ENCODE measurements around the gene B4GALT6.

B4GALT6 gene

GRCh38 chr18:31716362-31716761 lies 32.0 kb upstream of the B4GALT6 start:
- Histone ChIP-seq H3K36me3 (ENCODE audit: control insufficient read depth, insufficient read depth, low read length) (no peaks in the 10 kb centered on the region), H3K4me3 (ENCODE audit: extremely low read depth, insufficient read depth, low read length, poor library complexity, severe bottlenecking) (no peak overlapping the region), H3K27ac (ENCODE audit: low read depth, low read length, severe bottlenecking) (no peak overlapping the region), H3K9me3 (ENCODE audit: control insufficient read depth, low read length) (peaks cover 8% of the 10 kb centered on the region), H3K4me1 (ENCODE audit: control insufficient read depth, insufficient read depth, low read length, poor library complexity, severe bottlenecking) (no peaks in the 10 kb centered on the region)
- no CpG with 5 or more reads among the region's 3 CpGs for WGBS, 2 experiments (ENCODE audit: insufficient coverage in 2 of 2)

GRCh38 chr18:31711365-31712172 lies 27.2 kb upstream of the B4GALT6 start:
- no peaks in the 10 kb centered on the region for H3K36me3 ChIP-seq (ENCODE audit: control insufficient read depth, insufficient read depth, low read length)
- H3K9me3 ChIP-seq (ENCODE audit: control insufficient read depth, low read length): no peaks in the 10 kb centered on the region
- H3K4me1 ChIP-seq (ENCODE audit: control insufficient read depth, insufficient read depth, low read length, poor library complexity, severe bottlenecking): no peaks in the 10 kb centered on the region
- 75 to 82% methylated on average over 1 of the region's 3 CpGs for WGBS, 2 experiments (ENCODE audit: insufficient coverage in 2 of 2)
- H3K27ac ChIP-seq (ENCODE audit: low read depth, low read length, severe bottlenecking): no peak overlapping the region
- no peak overlapping the region for H3K4me3 ChIP-seq (ENCODE audit: extremely low read depth, insufficient read depth, low read length, poor library complexity, severe bottlenecking)

GRCh38 chr18:31710826-31711225 lies 26.4 kb upstream of the B4GALT6 start:
- Histone ChIP-seq H3K4me1 (ENCODE audit: control insufficient read depth, insufficient read depth, low read length, poor library complexity, severe bottlenecking) (no peaks in the 10 kb centered on the region), H3K9me3 (ENCODE audit: control insufficient read depth, low read length) (no peaks in the 10 kb centered on the region), H3K36me3 (ENCODE audit: control insufficient read depth, insufficient read depth, low read length) (no peaks in the 10 kb centered on the region), H3K4me3 (ENCODE audit: extremely low read depth, insufficient read depth, low read length, poor library complexity, severe bottlenecking) (no peak overlapping the region), H3K27ac (ENCODE audit: low read depth, low read length, severe bottlenecking) (no peak overlapping the region)
- 60 to 62% methylated on average over 2 to 3 of the region's 3 CpGs for WGBS, 2 experiments (ENCODE audit: insufficient coverage in 2 of 2)

GRCh38 chr18:31707815-31708214 lies 23.4 kb upstream of the B4GALT6 start:
- no peaks in the 10 kb centered on the region for H3K36me3 ChIP-seq (ENCODE audit: control insufficient read depth, insufficient read depth, low read length)
- H3K9me3 ChIP-seq (ENCODE audit: control insufficient read depth, low read length): no peaks in the 10 kb centered on the region
- H3K4me1 ChIP-seq (ENCODE audit: control insufficient read depth, insufficient read depth, low read length, poor library complexity, severe bottlenecking): no peaks in the 10 kb centered on the region
- H3K4me3 ChIP-seq (ENCODE audit: extremely low read depth, insufficient read depth, low read length, poor library complexity, severe bottlenecking): no peak overlapping the region
- H3K27ac ChIP-seq (ENCODE audit: low read depth, low read length, severe bottlenecking): no peak overlapping the region

- WGBS, 2 experiments (ENCODE audit: insufficient coverage in 2 of 2): 100% methylated on average over 1 to 3 of the region's 3 CpGs
- Histone ChIP-seq H3K4me3 (ENCODE audit: extremely low read depth, insufficient read depth, low read length, poor library complexity, severe bottlenecking) (no peak overlapping the region), H3K27ac (ENCODE audit: low read depth, low read length, severe bottlenecking) (no peak overlapping the region), H3K4me1 (ENCODE audit: control insufficient read depth, insufficient read depth, low read length, poor library complexity, severe bottlenecking) (no peaks in the 10 kb centered on the region), H3K9me3 (ENCODE audit: control insufficient read depth, low read length) (no peaks in the 10 kb centered on the region), H3K36me3 (ENCODE audit: control insufficient read depth, insufficient read depth, low read length) (no peaks in the 10 kb centered on the region)
Observed at GRCh38 chr18:31702449-31702848, 18.1 kb upstream of the B4GALT6 start.

- Histone ChIP-seq H3K4me3 (ENCODE audit: extremely low read depth, insufficient read depth, low read length, poor library complexity, severe bottlenecking) (no peak overlapping the region), H3K4me1 (ENCODE audit: control insufficient read depth, insufficient read depth, low read length, poor library complexity, severe bottlenecking) (no peaks in the 10 kb centered on the region), H3K36me3 (ENCODE audit: control insufficient read depth, insufficient read depth, low read length) (no peaks in the 10 kb centered on the region), H3K9me3 (ENCODE audit: control insufficient read depth, low read length) (no peaks in the 10 kb centered on the region), H3K27ac (ENCODE audit: low read depth, low read length, severe bottlenecking) (no peak overlapping the region)
- WGBS, 2 experiments (ENCODE audit: insufficient coverage in 2 of 2): no CpG with 5 or more reads among the region's 1 CpG
Observed at GRCh38 chr18:31701744-31702143, 17.4 kb upstream of the B4GALT6 start.

- WGBS, 2 experiments (ENCODE audit: insufficient coverage in 2 of 2): no CpG with 5 or more reads among the region's 1 CpG
- H3K4me1 ChIP-seq (ENCODE audit: control insufficient read depth, insufficient read depth, low read length, poor library complexity, severe bottlenecking): no peaks in the 10 kb centered on the region
Observed at GRCh38 chr18:31700990-31701389, 16.6 kb upstream of the B4GALT6 start.

GRCh38 chr18:31697351-31698298 lies 13.2 kb upstream of the B4GALT6 start:
- 86% methylated on average over 1 of the region's 6 CpGs; no CpG with 5 or more reads in 1 of the 2 experiments for WGBS, 2 experiments (ENCODE audit: insufficient coverage in 2 of 2)
- H3K4me1 ChIP-seq (ENCODE audit: control insufficient read depth, insufficient read depth, low read length, poor library complexity, severe bottlenecking): no peaks in the 10 kb centered on the region
- H3K27ac ChIP-seq (ENCODE audit: low read depth, low read length, severe bottlenecking): no peak overlapping the region
- H3K9me3 ChIP-seq (ENCODE audit: control insufficient read depth, low read length): no peaks in the 10 kb centered on the region
- no peak overlapping the region for H3K4me3 ChIP-seq (ENCODE audit: extremely low read depth, insufficient read depth, low read length, poor library complexity, severe bottlenecking)
- no peaks in the 10 kb centered on the region for H3K36me3 ChIP-seq (ENCODE audit: control insufficient read depth, insufficient read depth, low read length)

More at GRCh38 chr18:31700990-31701389, 16.6 kb upstream of the B4GALT6 start:
- Histone ChIP-seq H3K36me3 (ENCODE audit: control insufficient read depth, insufficient read depth, low read length) (no peaks in the 10 kb centered on the region), H3K4me3 (ENCODE audit: extremely low read depth, insufficient read depth, low read length, poor library complexity, severe bottlenecking) (no peak overlapping the region), H3K9me3 (ENCODE audit: control insufficient read depth, low read length) (no peaks in the 10 kb centered on the region), H3K27ac (ENCODE audit: low read depth, low read length, severe bottlenecking) (no peak overlapping the region)

GRCh38 chr18:31695989-31696388 lies 11.6 kb upstream of the B4GALT6 start:
- WGBS, 2 experiments (ENCODE audit: insufficient coverage in 2 of 2): 100% methylated on average over 1 of the region's 3 CpGs; no CpG with 5 or more reads in 1 of the 2 experiments
- H3K4me3 ChIP-seq (ENCODE audit: extremely low read depth, insufficient read depth, low read length, poor library complexity, severe bottlenecking): no peak overlapping the region
- no peaks in the 10 kb centered on the region for H3K36me3 ChIP-seq (ENCODE audit: control insufficient read depth, insufficient read depth, low read length)

GRCh38 chr18:31694297-31694696 lies 9.9 kb upstream of the B4GALT6 start:
- no peaks in the 10 kb centered on the region for H3K4me1 ChIP-seq (ENCODE audit: control insufficient read depth, insufficient read depth, low read length, poor library complexity, severe bottlenecking)
- 75 to 92% methylated on average over 2 of the region's 2 CpGs for WGBS, 2 experiments (ENCODE audit: insufficient coverage in 2 of 2)

More at GRCh38 chr18:31695989-31696388, 11.6 kb upstream of the B4GALT6 start:
- Histone ChIP-seq H3K27ac (ENCODE audit: low read depth, low read length, severe bottlenecking) (no peak overlapping the region), H3K9me3 (ENCODE audit: control insufficient read depth, low read length) (no peaks in the 10 kb centered on the region), H3K4me1 (ENCODE audit: control insufficient read depth, insufficient read depth, low read length, poor library complexity, severe bottlenecking) (no peaks in the 10 kb centered on the region)

More at GRCh38 chr18:31694297-31694696, 9.9 kb upstream of the B4GALT6 start:
- peak overlapping the region; percentile 12 for H3K27ac ChIP-seq (ENCODE audit: low read depth, low read length, severe bottlenecking)
- no peak overlapping the region for H3K4me3 ChIP-seq (ENCODE audit: extremely low read depth, insufficient read depth, low read length, poor library complexity, severe bottlenecking)
- H3K36me3 ChIP-seq (ENCODE audit: control insufficient read depth, insufficient read depth, low read length): no peaks in the 10 kb centered on the region
- H3K9me3 ChIP-seq (ENCODE audit: control insufficient read depth, low read length): no peaks in the 10 kb centered on the region

Measured in mesodermal cell (in vitro differentiated cells).